Stomach (tissue), 9 donors: ENCODE measurements around the gene RANBP10. TPM values are rescaled to one million over a fixed set of nuclear protein-coding genes. Genes with fewer than 3 reads are reported as not detected.

ENCODE experiments used
- DNase-seq, 2 donors: peaks; one replicate each; pipeline versions ENCODE4 v3.0.0 to v3.0.0-alpha.2; 2013 to 2019
- H3K27ac ChIP-seq, 5 donors: fragments of 200-600 bp in 4 of 5; sonication (generic) in 4 of 5; one replicate each; pipeline ENCODE4 v1.5.1; 2013 to 2019; ENCODE audit warnings: mild to moderate bottlenecking in 1 of 5, moderate library complexity in 1 of 5
- H3K27me3 ChIP-seq, 3 donors: fragments of 200-600 bp; sonication (generic); one replicate each; pipeline ENCODE4 v1.5.1; 2017 to 2019; ENCODE audit warnings: mixed run types in 1 of 3
- H3K36me3 ChIP-seq, 4 donors: fragments of 200-600 bp; sonication (generic); 1 replicate in 3 of 4; 2 replicates in 1 of 4; pipeline ENCODE4 v1.5.1; 2016 to 2019
- H3K4me1 ChIP-seq, 4 donors: fragments of 200-600 bp; sonication (generic); one replicate each; pipeline ENCODE4 v1.5.1; 2016 to 2019
- H3K4me3 ChIP-seq, 4 donors: fragments of 200-600 bp; sonication (generic) in 3 of 4; one replicate each; pipeline ENCODE4 v1.5.1; 2016 to 2019; ENCODE audit warnings: mild to moderate bottlenecking in 1 of 4
- H3K9me3 ChIP-seq, 4 donors: fragments of 200-600 bp; sonication (generic); one replicate each; pipeline ENCODE4 v1.5.1; 2016 to 2019
- CTCF ChIP-seq, 7 experiments: fragments of 450-650 bp in 4 of 7; fragments of 200-600 bp in 3 of 7; sonication (generic) in 3 of 7; IDR thresholded peaks; one replicate each; pipeline ENCODE4 v1.5.1; 2016 to 2019; ENCODE audit warnings: antibody characterized with exemption in 7 of 7, control low read depth in 2 of 7, mild to moderate bottlenecking in 1 of 7
- EP300 ChIP-seq: sonication (generic); formaldehyde crosslinking; IDR thresholded peaks from one replicate; pipeline ENCODE4 v1.6.1; 2017; ENCODE audit warnings: antibody characterized with exemption
- POLR2A ChIP-seq, 4 donors: fragments of 450-650 bp; IDR thresholded peaks; one replicate each; pipeline ENCODE4 v1.6.1; 2016; ENCODE audit warnings: antibody characterized with exemption in 4 of 4, control low read depth in 2 of 4, mild to moderate bottlenecking in 1 of 4, moderate library complexity in 1 of 4
- POLR2AphosphoS5 ChIP-seq, 3 donors: sonication (generic); formaldehyde crosslinking; IDR thresholded peaks; one replicate each; pipeline ENCODE4 v1.6.1; 2016; ENCODE audit warnings: antibody characterized with exemption in 3 of 3
- WGBS, 5 donors: extraction: QIAGEN DNeasy Blood & Tissue Kit in 3 of 5; methylation state at CpG; one replicate each; pipeline versions ENCODE4 v1.1.5 to v1.1.7; 2013 to 2018; 5-methylcytosine and 5-hydroxymethylcytosine counted together
- intact Hi-C: fragments of 100-400 bp; cut with DNase I; formaldehyde crosslinking; loops from one replicate; pipeline ENCODE4 v1.15.1; 2023; ENCODE audit warnings: low total_unique reads
- polyA plus RNA-seq, 3 donors: library from polyadenylated mRNA; stranded (reverse); fragments of 200-250 nt; gene quantifications; one replicate each; pipeline ENCODE4 v1.2.3, GENCODE V29; 2013
- total RNA-seq, 5 donors: library from RNA; depleted of rRNA; stranded (reverse); fragments of >200 nt; gene quantifications; one replicate each; pipeline versions ENCODE4 v1.1.0 to v1.2.3, GENCODE V29; 2014 to 2016
- donor health status: healthy with polysubstance abuse.
- donor health status: Bipolar disorder and iron deficiency.
- donor health status: healthy.

The RANBP10 gene
- total and polyA plus RNA-seq, 8 donors: 2.9 to 37.3 (median 8.0) TPM

DNA sequence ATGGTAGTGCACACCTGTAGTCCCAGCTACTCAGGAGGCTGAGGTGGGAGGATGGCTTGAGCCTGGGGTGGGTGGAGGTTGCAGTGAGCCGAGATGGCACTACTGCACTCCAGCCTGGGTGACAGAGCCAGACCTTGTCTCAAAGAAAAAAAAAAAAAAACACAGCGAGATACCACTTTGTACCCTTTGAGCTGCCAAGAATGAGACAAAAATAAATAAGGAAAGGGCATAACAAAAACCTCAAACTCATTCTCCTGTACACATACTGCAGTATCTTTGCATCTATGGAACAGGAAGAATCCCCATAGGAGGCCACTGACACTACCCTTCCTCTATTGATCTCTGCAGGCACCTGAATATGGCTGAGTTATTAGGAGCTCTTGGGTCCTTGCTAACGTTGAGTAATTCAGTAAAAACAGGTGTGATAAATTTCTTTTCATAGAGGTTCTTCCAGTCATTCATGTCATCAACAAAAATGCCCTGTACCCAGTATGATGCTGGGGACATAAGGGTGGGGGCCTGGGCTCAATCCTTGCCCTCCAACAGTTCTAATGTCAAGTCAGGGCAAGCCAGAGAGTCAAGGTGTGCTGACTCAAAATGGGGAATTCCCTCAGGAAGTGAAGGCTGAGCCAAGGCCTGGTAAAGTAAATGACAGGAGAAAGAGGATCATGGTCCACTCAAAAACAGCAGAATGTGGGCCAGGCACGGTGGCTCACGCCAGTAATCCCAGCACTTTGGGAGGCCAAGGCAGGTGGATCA lies 26.9 kb downstream of the RANBP10 start:
- no peak for TF ChIP-seq POLR2AphosphoS5 (IDR thresholded peaks at IDR 0.05)
- TF ChIP-seq POLR2A (IDR thresholded peaks at IDR 0.05): no peak
- TF ChIP-seq EP300: no peak
- TF ChIP-seq CTCF (IDR thresholded peaks at IDR 0.05): no peak
- Histone ChIP-seq H3K27me3 (no peaks in the 10 kb centered on the region), H3K9me3 (no peaks in the 10 kb centered on the region), H3K4me1 (peaks cover 9 to 38% (median 34%) of the 10 kb centered on the region in 4 donors), H3K27ac (peak overlapping the region in 2 of 5 donors; percentile 24 to 38), H3K4me3 (no peak overlapping the region), H3K36me3 (peaks cover 0 to 6% (median 0%) of the 10 kb centered on the region in 4 donors)
- 30 to 62% (median 57%) methylated on average over 5 of the region's 5 CpGs for WGBS, 5 donors
- DNase-seq: no peak
- intact Hi-C loops: no loop called here

- TF ChIP-seq POLR2A (IDR thresholded peaks at IDR 0.05) (no peak), CTCF (IDR thresholded peaks at IDR 0.05) (no peak), POLR2AphosphoS5 (IDR thresholded peaks at IDR 0.05) (no peak), EP300 (no peak)
These were observed 31.1 kb downstream of the RANBP10 start for GRCh38 chr16:67775273-67775672.

GRCh38 chr16:67774457-67774853 lies 31.9 kb downstream of the RANBP10 start:
- DNase-seq: no peak
- H3K36me3 ChIP-seq: peaks cover 2 to 21% (median 19%) of the 10 kb centered on the region in 4 donors
- no peak overlapping the region for H3K4me3 ChIP-seq
- no peaks in the 10 kb centered on the region for H3K9me3 ChIP-seq
- peak overlapping the region in 1 of 5 donors; percentile 71 for H3K27ac ChIP-seq
- TF ChIP-seq POLR2AphosphoS5 (IDR thresholded peaks at IDR 0.05) (no peak), POLR2A (IDR thresholded peaks at IDR 0.05) (no peak), EP300 (no peak), CTCF (IDR thresholded peaks at IDR 0.05) (no peak)
- WGBS, 5 donors: 70 to 94% (median 88%) methylated on average over 2 to 3 of the region's 3 CpGs
- no peaks in the 10 kb centered on the region for H3K27me3 ChIP-seq
- peaks cover 15 to 29% (median 25%) of the 10 kb centered on the region in 4 donors for H3K4me1 ChIP-seq
- intact Hi-C loops: no loop called here

More at GRCh38 chr16:67775273-67775672, 31.1 kb downstream of the RANBP10 start:
- H3K36me3 ChIP-seq: peaks cover 2 to 15% (median 14%) of the 10 kb centered on the region in 4 donors
- H3K9me3 ChIP-seq: no peaks in the 10 kb centered on the region
- peaks cover 18 to 37% (median 33%) of the 10 kb centered on the region in 4 donors for H3K4me1 ChIP-seq
- no peak overlapping the region for H3K4me3 ChIP-seq
- WGBS, 5 donors: 94 to 97% (median 96%) methylated on average over 6 of the region's 6 CpGs
- intact Hi-C loops: no loop called here
- H3K27me3 ChIP-seq: no peaks in the 10 kb centered on the region
- DNase-seq: no peak
- H3K27ac ChIP-seq: no peak overlapping the region

- no peaks in the 10 kb centered on the region for H3K9me3 ChIP-seq
- peak in 1 of 2 donors; percentile 24 for DNase-seq
- WGBS, 5 donors: 36 to 54% (median 46%) methylated on average over 6 of the region's 6 CpGs
- H3K27me3 ChIP-seq: no peaks in the 10 kb centered on the region
- peak overlapping the region in 3 of 5 donors; percentile 33 to 71 (median 46) for H3K27ac ChIP-seq
- peaks cover 2 to 21% (median 19%) of the 10 kb centered on the region in 4 donors for H3K36me3 ChIP-seq
- TF ChIP-seq POLR2AphosphoS5 (IDR thresholded peaks at IDR 0.05): peak in 1 of 3 donors; percentile 16
- no peak for TF ChIP-seq EP300
- H3K4me1 ChIP-seq: peaks cover 15 to 22% (median 19%) of the 10 kb centered on the region in 4 donors
- H3K4me3 ChIP-seq: no peak overlapping the region
- intact Hi-C loops: no loop called here
These were observed 32.5 kb downstream of the RANBP10 start for GRCh38 chr16:67773569-67774456.
